Panc1 (cell line): ENCODE results near the gene SFMBT1. TPM values are rescaled to one million over a fixed set of nuclear protein-coding genes. Genes with fewer than 3 reads are reported as not detected.

Source experiments
- ATAC-seq: fragments of 200-7000 bp; cut with Tn5 transposase; 2 replicates; pipeline ENCODE4 v1.9.1; 2020; ENCODE audit warnings: mild to moderate bottlenecking, moderate library complexity
- BruUV-seq: library from RNA; stranded (reverse); fragments of 400-500 nt; replicated peaks from 2 replicates; lab custom pipeline; 2021; lab: Mats Ljungman, UMichigan
- CTCF ChIA-PET: fragments of 300-600 bp; sonication (Branson Sonifier 250); formaldehyde crosslinking; loops from one replicate; lab custom pipeline; 2022; ENCODE audit warnings: antibody characterized with exemption; lab: Charles Lee
- POLR2A ChIA-PET: fragments of 300-600 bp; sonication (Branson Sonifier 250); formaldehyde crosslinking; loops from one replicate; lab custom pipeline; 2022; ENCODE audit warnings: antibody characterized with exemption; lab: Charles Lee
- DNase-seq: peaks from one replicate; pipeline ENCODE4 v3.0.0-alpha.2; 2010; ENCODE audit warnings: low read depth, low spot score
- H3K27ac ChIP-seq: 2 replicates; pipeline ENCODE4 v1.5.1; 2011; ENCODE audit warnings: mild to moderate bottlenecking, low read length, inconsistent platforms
- H3K27me3 ChIP-seq: fragments of 200-500 bp; sonication (Bioruptor generic); 2 replicates; pipeline ENCODE4 v1.6.0; 2014; ENCODE audit warnings: low read length, inconsistent platforms; ENCODE audit not compliant: control insufficient read depth, insufficient read depth
- H3K36me3 ChIP-seq: fragments of 200-500 bp; sonication (Bioruptor generic); 2 replicates; pipeline ENCODE4 v1.5.1; 2014; ENCODE audit warnings: inconsistent platforms, mild to moderate bottlenecking, low read length, moderate library complexity; ENCODE audit not compliant: control insufficient read depth, insufficient read depth
- H3K4me1 ChIP-seq: 2 replicates; pipeline ENCODE4 v1.5.1; 2011; ENCODE audit warnings: inconsistent platforms, mild to moderate bottlenecking, low read length, moderate library complexity; ENCODE audit not compliant: control insufficient read depth, insufficient read depth
- H3K4me3 ChIP-seq, 2 experiments: 2 replicates each; pipeline ENCODE4 v1.5.1; 2011 to 2012; ENCODE audit warnings: low read depth in 2 of 2, low read length in 2 of 2, mild to moderate bottlenecking in 2 of 2, inconsistent platforms in 1 of 2, moderate library complexity in 1 of 2
- H3K9me3 ChIP-seq: fragments of 200-500 bp; sonication (Bioruptor generic); 2 replicates; pipeline ENCODE4 v1.5.1; 2014; ENCODE audit warnings: low read depth, mild to moderate bottlenecking, inconsistent platforms, low read length, moderate library complexity; ENCODE audit not compliant: control insufficient read depth, insufficient read depth
- POLR2AphosphoS5 ChIP-seq: IDR thresholded peaks from 2 replicates; pipeline ENCODE4 v1.6.1; 2012; ENCODE audit warnings: mild to moderate bottlenecking, low read depth, low read length, moderate library complexity
- REST ChIP-seq, 2 experiments: IDR thresholded peaks; 2 replicates each; pipeline ENCODE4 v1.6.1; 2011 to 2012; ENCODE audit warnings: low read depth in 2 of 2, control low read depth in 1 of 2, low read length in 1 of 2, mild to moderate bottlenecking in 1 of 2, moderate library complexity in 1 of 2; ENCODE audit not compliant: insufficient read depth in 1 of 2
- SIN3A ChIP-seq: IDR thresholded peaks from 2 replicates; pipeline ENCODE4 v1.6.1; 2012; ENCODE audit warnings: low read depth, mild to moderate bottlenecking, low read length, moderate library complexity, borderline replicate concordance; ENCODE audit not compliant: insufficient read depth
- TCF7L2 ChIP-seq: IDR thresholded peaks from 2 replicates; pipeline ENCODE4 v1.6.1; 2011; ENCODE audit warnings: mild to moderate bottlenecking, low read depth, low read length, inconsistent platforms
- in situ Hi-C: cut with HindIII; loops from 2 replicates; pipeline ENCODE4 v1.10.0; 2016; ENCODE audit warnings: low sequenced_read_pairs, low pct_unique_long_range_greater_than_20kb
- intact Hi-C: fragments of 100-400 bp; cut with micrococcal nuclease; formaldehyde crosslinking; loops from one replicate; pipeline ENCODE4 v1.10.0; 2022; ENCODE audit not compliant: unreplicated experiment
- total RNA-seq: library from RNA; stranded (reverse); gene quantifications from one replicate; pipeline ENCODE4 v1.2.1, GENCODE V29; 2021; ENCODE audit not compliant: unreplicated experiment
- TF ChIP-seq, protein P1 (sequence below): fragments of 450-650 bp; IDR thresholded peaks from 2 replicates; pipeline ENCODE4 v1.5.1; 2017; ENCODE audit warnings: mild to moderate bottlenecking

The SFMBT1 gene
- total RNA-seq, 1 experiment from 2014 or later: 24.4 TPM

DNA sequence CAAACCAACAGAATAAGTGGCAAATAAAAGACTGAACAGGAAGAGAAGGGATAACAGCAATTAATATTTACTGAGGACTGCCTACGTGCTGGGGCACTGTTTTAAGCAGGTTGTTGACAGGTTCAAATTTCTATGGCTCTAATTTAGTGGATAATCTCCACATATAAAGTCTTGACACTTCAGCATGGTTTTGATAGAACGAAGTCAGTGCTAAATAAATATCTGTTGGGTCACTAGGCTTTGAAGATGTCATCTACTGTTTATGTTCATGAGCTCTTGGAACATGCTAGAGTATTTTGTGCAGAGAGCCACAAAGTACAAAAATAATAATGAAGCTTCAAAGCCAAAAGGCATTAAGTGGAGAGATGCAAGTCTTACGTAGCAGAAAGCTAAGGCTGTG, 74.0 kb downstream of the SFMBT1 start:
- in situ Hi-C loops: no loop called here
- no peaks in the 10 kb centered on the region for H3K27me3 ChIP-seq
- CTCF ChIA-PET: no interaction called here
- ATAC-seq: no peak
- H3K36me3 ChIP-seq: no peaks in the 10 kb centered on the region
- TF ChIP-seq, protein P1, sequence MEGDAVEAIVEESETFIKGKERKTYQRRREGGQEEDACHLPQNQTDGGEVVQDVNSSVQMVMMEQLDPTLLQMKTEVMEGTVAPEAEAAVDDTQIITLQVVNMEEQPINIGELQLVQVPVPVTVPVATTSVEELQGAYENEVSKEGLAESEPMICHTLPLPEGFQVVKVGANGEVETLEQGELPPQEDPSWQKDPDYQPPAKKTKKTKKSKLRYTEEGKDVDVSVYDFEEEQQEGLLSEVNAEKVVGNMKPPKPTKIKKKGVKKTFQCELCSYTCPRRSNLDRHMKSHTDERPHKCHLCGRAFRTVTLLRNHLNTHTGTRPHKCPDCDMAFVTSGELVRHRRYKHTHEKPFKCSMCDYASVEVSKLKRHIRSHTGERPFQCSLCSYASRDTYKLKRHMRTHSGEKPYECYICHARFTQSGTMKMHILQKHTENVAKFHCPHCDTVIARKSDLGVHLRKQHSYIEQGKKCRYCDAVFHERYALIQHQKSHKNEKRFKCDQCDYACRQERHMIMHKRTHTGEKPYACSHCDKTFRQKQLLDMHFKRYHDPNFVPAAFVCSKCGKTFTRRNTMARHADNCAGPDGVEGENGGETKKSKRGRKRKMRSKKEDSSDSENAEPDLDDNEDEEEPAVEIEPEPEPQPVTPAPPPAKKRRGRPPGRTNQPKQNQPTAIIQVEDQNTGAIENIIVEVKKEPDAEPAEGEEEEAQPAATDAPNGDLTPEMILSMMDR: no peak
- TF ChIP-seq REST (IDR thresholded peaks at IDR 0.05; ENCODE audit: insufficient read depth in 1 of 2, low read depth in 2 of 2, low read length in 1 of 2) (no peak), TCF7L2 (no peak), POLR2AphosphoS5 (no peak), SIN3A (no peak)
- DNase-seq: no peak
- BruUV-seq: no TSS peak
- no peaks in the 10 kb centered on the region for H3K4me1 ChIP-seq
- no peak overlapping the region for H3K4me3 ChIP-seq
- intact Hi-C loops: no loop called here
- POLR2A ChIA-PET: no interaction called here
- no peaks in the 10 kb centered on the region for H3K9me3 ChIP-seq
- no peak overlapping the region for H3K27ac ChIP-seq

DNA sequence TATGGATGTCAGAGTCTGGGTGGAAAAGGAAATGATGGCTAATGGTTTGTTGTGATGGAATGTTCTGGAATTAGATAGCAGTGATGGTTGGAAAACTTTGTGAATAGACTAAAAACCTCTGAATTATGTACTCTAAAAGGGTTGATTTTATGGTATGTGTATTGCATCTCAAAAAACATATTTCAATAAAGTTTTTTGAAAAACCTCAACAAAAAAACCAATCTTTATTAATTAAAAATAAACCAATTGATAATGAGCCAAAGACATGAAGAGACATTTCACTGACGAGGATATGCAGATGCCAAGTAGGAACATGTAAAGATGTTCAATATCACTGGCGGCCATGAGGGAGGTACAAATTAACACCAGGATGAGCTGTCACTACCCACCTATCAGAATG, 78.5 kb downstream of the SFMBT1 start:
- ChIA-PET POLR2A (no interaction called here), CTCF (no interaction called here)
- H3K4me3 ChIP-seq: no peak overlapping the region
- no peaks in the 10 kb centered on the region for H3K9me3 ChIP-seq
- no peak for DNase-seq
- TF ChIP-seq TCF7L2: no peak
- BruUV-seq: no TSS peak
- H3K4me1 ChIP-seq: no peaks in the 10 kb centered on the region
- no peak for ATAC-seq
- H3K36me3 ChIP-seq: no peaks in the 10 kb centered on the region
- H3K27ac ChIP-seq: no peak overlapping the region
- intact Hi-C loops (no loop called here), in situ Hi-C loops (no loop called here)
- H3K27me3 ChIP-seq: no peaks in the 10 kb centered on the region

GRCh38 chr3:52962160-52962559, 83.7 kb downstream of the SFMBT1 start:
- H3K27ac ChIP-seq: no peak overlapping the region
- ChIA-PET CTCF (no interaction called here), POLR2A (no interaction called here)
- no peak for ATAC-seq
- intact Hi-C loops (no loop called here), in situ Hi-C loops (no loop called here)
- DNase-seq: no peak
- TF ChIP-seq REST (IDR thresholded peaks at IDR 0.05; ENCODE audit: insufficient read depth in 1 of 2, low read depth in 2 of 2, low read length in 1 of 2) (no peak), POLR2AphosphoS5 (no peak), TCF7L2 (no peak), SIN3A (no peak)
- TF ChIP-seq, protein P1: no peak
- no peaks in the 10 kb centered on the region for H3K27me3 ChIP-seq
- H3K4me3 ChIP-seq: no peak overlapping the region
- no peaks in the 10 kb centered on the region for H3K9me3 ChIP-seq
- BruUV-seq: no TSS peak
- H3K36me3 ChIP-seq: no peaks in the 10 kb centered on the region
- H3K4me1 ChIP-seq: no peaks in the 10 kb centered on the region
